ENCODE data around the gene OSBPL10. TPM values are rescaled to one million over a fixed set of nuclear protein-coding genes. Genes with fewer than 3 reads are reported as not detected.

Gene OSBPL10
- total RNA-seq: 32.9 and 36.9 TPM in 2 replicates

GRCh38 chr3:31981206-31982181 lies at the start of gene OSBPL10, which contains the start of gene ZNF860:
TSS of gene OSBPL10 (minus strand) at chr3:31981262. CDS start at chr3:31981179, 83 bp downstream.
TSS of gene ZNF860 (plus strand) at chr3:31981750. CDS start at chr3:31989080, 7,330 bp downstream.

Other genes with a start within 250 kb of the OSBPL10 start
- gene ZNF860, start 488 bp upstream of the OSBPL10 start, total RNA-seq: 1.8 and 2.8 TPM in 2 replicates
- 10.5 and 12.6 TPM in 2 replicates for gene GPD1L, start 125.4 kb upstream of the OSBPL10 start, total RNA-seq

Data from articular chondrocyte of knee joint (primary cell).